Upper lobe of right lung (tissue), 1 donor: Measurements from ENCODE around the gene LEFTY2. TPM values are rescaled to one million over a fixed set of nuclear protein-coding genes. Genes with fewer than 3 reads are reported as not detected.

Source experiments
- ATAC-seq: fragments of 200-7000 bp; cut with Tn5 transposase; one replicate; pipeline ENCODE4 v1.9.1; 2020; ENCODE audit warnings: mild to moderate bottlenecking, moderate library complexity
- DNase-seq: peaks from one replicate; pipeline ENCODE4 v3.0.0-alpha.2; 2020
- H3K27ac ChIP-seq: fragments of 200-600 bp; one replicate; pipeline ENCODE4 v1.8.0; 2022
- H3K27me3 ChIP-seq: fragments of 200-600 bp; one replicate; pipeline ENCODE4 v1.8.0; 2022; ENCODE audit warnings: mild to moderate bottlenecking
- H3K36me3 ChIP-seq: fragments of 200-600 bp; one replicate; pipeline ENCODE4 v1.8.0; 2022
- H3K4me1 ChIP-seq: fragments of 200-600 bp; one replicate; pipeline ENCODE4 v1.8.0; 2022
- H3K4me3 ChIP-seq: fragments of 200-600 bp; one replicate; pipeline ENCODE4 v1.8.0; 2022; ENCODE audit warnings: mild to moderate bottlenecking
- H3K9me3 ChIP-seq: fragments of 200-600 bp; one replicate; pipeline ENCODE4 v1.8.0; 2022
- intact Hi-C: fragments of 100-400 bp; cut with DNase I; formaldehyde crosslinking; loops from one replicate; pipeline ENCODE4 v1.11.0; 2022
- total RNA-seq: library from RNA; stranded (reverse); fragmentation: NEBNext Ultra II Directional; extraction: Animal tissue kit (Norgen Biotek cat#: 25700); gene quantifications from one replicate; pipeline ENCODE4 v1.2.1, GENCODE V29; 2021
- TF ChIP-seq, protein P1 (sequence below): fragments of 200-600 bp; IDR thresholded peaks from one replicate; pipeline ENCODE4 v1.8.0; 2022; ENCODE audit warnings: antibody characterized with exemption
- donor health status: DM: no; HTN: yes; CAD: no; lungs with severe emphysema.

Gene LEFTY2
- total RNA-seq, 1 donor from 2014 or later, result 2.2 TPM

GRCh38 chr1:225906467-225906866 is 34.6 kb downstream of the LEFTY2 start:
- H3K27me3 ChIP-seq, result no peaks in the 10 kb centered on the region
- DNase-seq (no peak), ATAC-seq (no peak)
- TF ChIP-seq, protein P1, sequence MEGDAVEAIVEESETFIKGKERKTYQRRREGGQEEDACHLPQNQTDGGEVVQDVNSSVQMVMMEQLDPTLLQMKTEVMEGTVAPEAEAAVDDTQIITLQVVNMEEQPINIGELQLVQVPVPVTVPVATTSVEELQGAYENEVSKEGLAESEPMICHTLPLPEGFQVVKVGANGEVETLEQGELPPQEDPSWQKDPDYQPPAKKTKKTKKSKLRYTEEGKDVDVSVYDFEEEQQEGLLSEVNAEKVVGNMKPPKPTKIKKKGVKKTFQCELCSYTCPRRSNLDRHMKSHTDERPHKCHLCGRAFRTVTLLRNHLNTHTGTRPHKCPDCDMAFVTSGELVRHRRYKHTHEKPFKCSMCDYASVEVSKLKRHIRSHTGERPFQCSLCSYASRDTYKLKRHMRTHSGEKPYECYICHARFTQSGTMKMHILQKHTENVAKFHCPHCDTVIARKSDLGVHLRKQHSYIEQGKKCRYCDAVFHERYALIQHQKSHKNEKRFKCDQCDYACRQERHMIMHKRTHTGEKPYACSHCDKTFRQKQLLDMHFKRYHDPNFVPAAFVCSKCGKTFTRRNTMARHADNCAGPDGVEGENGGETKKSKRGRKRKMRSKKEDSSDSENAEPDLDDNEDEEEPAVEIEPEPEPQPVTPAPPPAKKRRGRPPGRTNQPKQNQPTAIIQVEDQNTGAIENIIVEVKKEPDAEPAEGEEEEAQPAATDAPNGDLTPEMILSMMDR, result no peak
- no peaks in the 10 kb centered on the region for H3K9me3 ChIP-seq
- H3K27ac ChIP-seq, result no peak overlapping the region
- H3K4me1 ChIP-seq, result no peaks in the 10 kb centered on the region
- no peak overlapping the region for H3K4me3 ChIP-seq
- intact Hi-C loops, result no loop called here
- H3K36me3 ChIP-seq, result no peaks in the 10 kb centered on the region

GRCh38 chr1:225903623-225904022 is 37.4 kb downstream of the LEFTY2 start:
- DNase-seq (no peak), ATAC-seq (no peak)
- Histone ChIP-seq H3K27ac (no peak overlapping the region), H3K4me1 (no peaks in the 10 kb centered on the region), H3K9me3 (no peaks in the 10 kb centered on the region), H3K27me3 (no peaks in the 10 kb centered on the region), H3K36me3 (no peaks in the 10 kb centered on the region), H3K4me3 (no peak overlapping the region)
- TF ChIP-seq, protein P1, result no peak
- intact Hi-C loops, result no loop called here

GRCh38 chr1:225899044-225899925 is 41.7 kb downstream of the LEFTY2 start:
- intact Hi-C loops, result no loop called here

DNA sequence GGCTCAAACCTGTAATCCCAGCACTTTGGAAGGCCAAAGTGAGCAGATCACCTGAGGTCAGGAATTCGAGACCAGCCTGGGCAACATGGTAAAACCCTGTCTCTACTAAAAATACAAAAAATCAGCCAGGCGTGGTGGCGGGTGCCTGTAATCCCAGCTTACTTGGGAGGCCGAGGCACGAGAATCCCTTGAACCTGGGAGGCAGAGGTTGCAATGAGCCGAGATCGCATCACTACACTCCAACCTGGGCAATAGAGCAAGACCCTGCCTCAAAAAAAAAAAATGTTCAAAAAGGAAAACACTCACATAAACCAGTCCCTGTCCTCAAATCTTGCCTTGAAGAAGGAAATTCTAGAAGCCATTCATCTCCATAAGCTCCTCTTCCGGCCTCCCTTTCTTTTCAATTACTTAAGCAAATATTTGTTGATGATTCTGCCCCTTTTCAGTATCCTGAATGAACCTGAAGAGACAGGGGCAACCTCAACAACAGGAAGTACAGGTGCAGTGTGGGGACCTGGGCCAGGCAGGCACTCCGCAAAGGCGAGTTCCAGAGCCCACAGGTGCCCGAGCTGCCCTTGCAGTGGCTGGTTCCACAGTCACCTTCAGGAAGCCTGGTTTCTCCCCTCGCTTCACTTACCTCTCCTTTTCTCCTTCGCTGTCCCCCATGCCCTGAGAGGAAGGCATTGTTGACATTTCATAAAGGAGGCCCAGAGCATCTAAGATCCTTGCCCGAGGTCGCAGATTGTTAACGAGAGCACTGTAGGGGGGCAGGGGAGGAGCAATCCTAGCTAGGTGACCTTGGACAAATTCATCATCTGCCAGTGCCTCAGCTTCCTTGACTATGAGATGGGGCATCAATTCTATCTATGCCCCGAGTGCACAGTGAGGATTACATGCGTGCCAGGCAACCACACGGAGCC is 43.2 kb downstream of the LEFTY2 start:
- TF ChIP-seq, protein P1, result no peak
- no peaks in the 10 kb centered on the region for H3K9me3 ChIP-seq
- H3K27me3 ChIP-seq, result no peaks in the 10 kb centered on the region
- no peaks in the 10 kb centered on the region for H3K36me3 ChIP-seq
- ATAC-seq (no peak), DNase-seq (no peak)
- H3K4me3 ChIP-seq, result no peak overlapping the region
- H3K27ac ChIP-seq, result no peak overlapping the region
- intact Hi-C loops, result no loop called here
- peaks cover 3% of the 10 kb centered on the region for H3K4me1 ChIP-seq

More at GRCh38 chr1:225899044-225899925, 41.7 kb downstream of the LEFTY2 start:
- Histone ChIP-seq H3K36me3 (no peaks in the 10 kb centered on the region), H3K4me3 (no peak overlapping the region), H3K27ac (no peak overlapping the region), H3K9me3 (no peaks in the 10 kb centered on the region), H3K4me1 (peaks cover 3% of the 10 kb centered on the region), H3K27me3 (no peaks in the 10 kb centered on the region)
- TF ChIP-seq, protein P1, result no peak
- ATAC-seq, result no peak
- DNase-seq, result no peak

DNA sequence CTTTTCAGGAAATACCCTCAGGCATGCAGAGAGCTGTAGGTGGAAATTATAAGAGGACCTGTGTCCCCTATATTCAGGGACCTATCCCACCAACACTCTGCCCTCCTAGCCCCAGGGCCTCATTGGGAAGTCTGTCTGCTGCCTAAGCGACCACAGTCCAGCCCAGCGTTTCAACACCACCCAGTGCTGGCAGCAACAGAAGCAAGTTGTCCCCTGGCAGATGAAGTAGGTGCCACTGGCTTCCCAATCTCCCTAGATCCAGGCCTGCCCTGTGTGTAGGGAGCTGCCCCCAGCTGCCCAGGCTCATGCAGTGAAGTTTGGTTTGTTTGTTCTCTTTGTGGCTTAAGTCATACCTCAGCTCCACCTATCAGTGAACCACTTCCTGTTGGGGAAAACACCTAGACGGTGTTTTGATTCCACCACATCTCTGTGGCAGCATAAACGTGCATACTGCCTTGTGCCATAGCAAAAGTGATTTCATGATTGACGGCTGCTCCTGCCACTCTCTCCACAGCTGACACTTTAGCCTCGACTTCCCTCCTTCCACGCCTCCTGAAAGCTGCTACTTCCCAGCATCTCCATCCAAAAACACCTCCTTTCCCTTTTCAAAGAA is 44.0 kb downstream of the LEFTY2 start:
- H3K27ac ChIP-seq, result no peak overlapping the region
- H3K36me3 ChIP-seq, result no peaks in the 10 kb centered on the region
- no peaks in the 10 kb centered on the region for H3K9me3 ChIP-seq
- TF ChIP-seq, protein P1, result no peak
- intact Hi-C loops, result no loop called here
- no peak overlapping the region for H3K4me3 ChIP-seq
- H3K4me1 ChIP-seq, result peaks cover 3% of the 10 kb centered on the region
- peak; percentile 94 for ATAC-seq
- no peak for DNase-seq
- H3K27me3 ChIP-seq, result no peaks in the 10 kb centered on the region
